HG03280 (cell line): ENCODE results near the gene MXD4.

Experiments used
- ATAC-seq: cut with Tn5 transposase; IDR thresholded peaks from one replicate; pipeline ENCODE4 v1.9.1; 2021; ENCODE audit warnings: mild to moderate bottlenecking, moderate library complexity; ENCODE audit not compliant: unreplicated experiment

Gene MXD4

GRCh38 chr4:2253160-2254084, 8.5 kb downstream of the MXD4 start:
- no peak for ATAC-seq

DNA sequence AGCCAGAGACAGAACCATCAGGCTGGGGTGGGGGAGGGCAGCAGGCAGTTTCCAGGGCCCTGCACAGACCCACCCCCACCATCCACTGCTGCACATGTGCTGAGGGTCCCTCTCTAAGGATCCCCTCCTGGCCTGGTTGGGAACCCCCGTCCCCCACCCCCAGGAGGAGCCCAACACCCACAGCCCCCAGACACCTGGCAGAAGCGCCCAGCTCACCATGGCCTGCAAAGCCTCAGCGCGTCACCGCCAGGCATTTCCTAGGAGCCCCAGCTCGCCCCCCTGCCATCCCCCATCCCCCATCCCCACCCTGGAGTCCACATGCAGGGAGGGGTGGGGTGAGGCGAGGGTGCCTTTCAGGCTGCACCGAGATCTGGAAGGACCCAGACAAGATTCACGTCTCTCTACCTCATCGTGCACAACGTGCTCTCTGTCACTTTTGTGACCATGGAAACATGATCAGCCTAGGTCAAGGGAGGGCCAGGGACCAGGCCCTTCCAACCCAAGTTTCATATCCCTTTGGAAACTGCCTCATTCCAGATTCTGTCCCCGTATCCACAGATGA, 9.3 kb downstream of the MXD4 start:
- ATAC-seq: no peak

GRCh38 chr4:2251795-2252529, 9.9 kb downstream of the MXD4 start:
- ATAC-seq: no peak

GRCh38 chr4:2251073-2251794, 10.7 kb downstream of the MXD4 start:
- no peak for ATAC-seq

GRCh38 chr4:2250357-2251072, 11.4 kb downstream of the MXD4 start:
- ATAC-seq: no peak

- ATAC-seq: no peak
These were observed 12.2 kb downstream of the MXD4 start for GRCh38 chr4:2249526-2250356.

DNA sequence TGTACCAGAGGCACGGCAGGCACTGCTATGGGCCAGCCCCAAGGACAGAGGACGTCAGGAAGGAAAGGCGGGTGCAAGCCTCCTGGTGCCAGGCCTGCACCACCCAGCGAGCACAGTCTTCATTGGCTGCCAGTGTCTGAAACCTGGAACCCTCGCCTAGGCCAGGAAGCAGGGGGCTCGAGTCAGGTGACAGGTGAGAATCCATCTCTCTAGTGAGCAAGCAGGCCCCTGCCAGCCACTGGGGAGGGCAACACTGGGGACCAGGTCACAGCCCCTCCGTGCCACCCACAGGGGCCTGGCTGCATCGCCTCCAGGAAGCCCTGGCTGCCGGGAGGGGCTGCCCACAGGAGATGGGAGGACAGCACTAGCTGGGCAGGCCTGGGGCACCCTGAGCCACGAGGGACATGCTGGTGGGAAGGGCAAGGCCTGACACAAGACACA, 13.1 kb downstream of the MXD4 start:
- ATAC-seq: no peak

- ATAC-seq: no peak
These were observed 13.7 kb downstream of the MXD4 start for GRCh38 chr4:2248044-2248780.

DNA sequence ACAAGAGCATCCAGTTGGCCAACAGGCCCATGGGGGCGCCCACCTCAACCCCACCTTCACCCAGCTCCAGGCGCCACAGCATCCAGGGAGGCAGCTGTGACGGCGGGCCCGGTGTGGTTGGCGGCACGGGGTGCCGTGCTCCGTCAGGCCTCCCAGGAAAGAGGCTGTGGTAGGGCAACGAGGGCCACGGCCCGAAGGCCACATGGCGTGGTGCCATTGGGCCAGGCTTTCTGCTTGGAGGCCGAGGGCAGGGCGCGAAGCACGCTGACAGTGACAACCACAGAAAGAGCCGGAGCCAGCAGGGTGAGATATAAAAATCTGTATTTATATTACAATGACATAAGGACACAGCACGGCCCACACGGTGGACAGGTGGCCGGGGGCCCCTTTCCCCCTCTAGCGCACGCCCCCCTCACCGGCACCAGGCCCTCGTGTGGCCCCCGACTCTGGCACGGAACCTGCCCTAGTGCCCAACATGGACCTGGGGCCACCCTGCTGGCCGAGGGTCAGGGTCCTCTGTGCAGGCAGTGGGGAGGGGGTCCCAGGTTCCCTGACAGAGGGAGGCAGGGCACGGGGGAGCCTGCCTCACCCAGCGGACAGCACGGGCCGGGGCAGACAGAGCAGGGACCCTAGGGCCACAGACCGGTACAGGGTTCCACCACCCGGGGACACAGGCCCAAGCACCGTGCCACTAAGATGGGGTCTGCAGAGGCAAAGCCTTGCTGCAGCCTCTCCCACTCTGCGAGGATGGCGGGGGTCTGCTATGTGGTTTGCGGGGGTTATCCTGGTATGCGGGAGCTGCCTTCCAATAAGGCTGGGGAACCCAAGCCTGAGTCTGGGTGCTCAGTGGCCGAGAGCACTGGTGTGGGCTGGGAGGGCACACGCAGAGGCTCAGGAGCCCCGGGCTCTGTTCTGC, 14.5 kb downstream of the MXD4 start:
- ATAC-seq: no peak

GRCh38 chr4:2246384-2247127, 15.4 kb downstream of the MXD4 start:
- ATAC-seq: no peak

GRCh38 chr4:2245787-2246275, 16.1 kb downstream of the MXD4 start:
- no peak for ATAC-seq

DNA sequence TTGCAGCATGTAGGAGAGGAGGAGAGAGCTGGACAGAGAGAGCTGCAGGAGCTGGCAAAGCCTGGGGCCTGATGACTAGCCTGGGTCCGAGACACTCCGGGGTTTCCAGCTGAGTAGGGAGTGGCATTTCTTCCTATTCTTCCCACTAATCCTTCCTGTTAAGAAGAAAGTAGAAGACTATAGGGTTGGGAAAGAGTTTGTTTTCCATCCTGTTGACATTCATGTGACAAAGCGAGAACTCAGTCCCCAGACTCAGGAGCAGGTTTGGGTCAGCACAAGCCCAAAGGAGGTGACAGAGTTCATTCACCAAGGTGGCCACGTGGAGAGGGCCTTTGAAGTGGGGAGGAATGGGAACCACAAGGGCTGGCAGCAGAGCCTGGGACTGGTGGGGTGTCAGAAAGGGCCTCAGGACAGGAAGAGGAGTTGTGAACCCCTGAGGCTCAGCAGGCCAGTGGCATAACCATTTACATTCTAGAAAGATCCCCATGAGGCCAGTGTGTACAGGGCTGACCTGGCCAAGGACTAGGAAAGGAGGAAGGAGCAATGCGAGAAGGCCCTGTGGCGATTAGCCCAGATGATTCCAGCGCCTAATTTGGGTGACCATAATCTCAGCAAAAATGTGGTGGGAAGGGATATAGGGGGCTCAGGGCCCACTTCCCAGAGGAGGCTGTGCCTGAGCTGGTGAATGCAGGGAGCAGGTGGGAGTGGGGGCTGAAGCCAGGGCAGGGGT, 16.7 kb downstream of the MXD4 start:
- ATAC-seq: no peak

GRCh38 chr4:2243681-2244380, 18.1 kb downstream of the MXD4 start:
- ATAC-seq: no peak

DNA sequence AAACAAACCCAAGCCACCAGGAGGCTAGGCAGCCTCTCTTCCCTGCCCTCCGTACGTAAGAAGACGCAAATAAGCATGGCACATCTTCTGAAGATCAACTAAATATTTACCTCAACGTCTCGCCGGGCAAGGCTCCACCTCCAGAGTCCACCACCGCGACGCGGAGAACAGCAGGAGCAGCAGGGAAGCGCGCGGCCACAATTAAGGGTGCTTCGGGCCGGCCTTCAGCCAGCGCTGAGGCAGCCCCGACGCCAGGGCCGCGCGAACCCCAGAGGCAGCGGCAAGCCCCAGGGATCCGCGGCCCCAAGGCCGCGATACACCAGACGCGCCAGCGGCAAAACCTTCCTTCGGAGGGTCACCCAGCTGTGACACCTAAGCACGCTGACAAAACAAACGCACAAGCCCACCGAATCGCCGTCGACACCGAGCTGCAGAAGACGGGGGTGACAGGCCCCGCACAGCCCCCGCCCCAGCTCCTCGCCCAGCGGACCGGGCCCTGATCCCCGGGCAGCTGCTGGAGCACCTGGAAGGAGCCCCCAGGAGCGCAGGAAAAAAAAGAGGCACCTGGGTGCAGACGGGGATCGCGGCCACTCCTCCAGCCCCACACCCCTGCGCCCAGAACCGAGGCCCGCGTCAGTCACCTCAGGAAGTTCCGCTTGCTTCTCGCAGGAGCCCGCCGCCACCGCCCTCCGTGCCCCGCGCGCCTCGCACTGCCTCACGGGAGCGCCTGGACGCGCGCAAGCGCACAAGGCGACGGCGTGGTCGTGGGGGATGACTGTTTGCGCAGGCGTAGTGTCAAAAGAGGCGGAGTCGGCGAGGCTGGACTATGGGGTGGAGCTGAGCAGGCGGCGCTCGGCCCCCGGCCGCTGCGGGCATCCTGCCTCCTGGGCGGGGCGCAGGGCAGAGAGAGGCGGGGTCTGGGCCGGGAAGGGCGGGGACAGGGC, 20.2 kb downstream of the MXD4 start, which contains the start of the genes HAUS3 and POLN:
TSS of gene HAUS3 (minus strand) at position 712 of the 944 bp plus-strand sequence. CDS start 1,175 bp downstream, outside the sequence.
TSS of gene POLN (minus strand) at position 712 of the 944 bp plus-strand sequence. CDS start 12,890 bp downstream, outside the sequence.
- peak; percentile 91 for ATAC-seq
